ENCODE measurements around the gene PIP4K2B.

Gene PIP4K2B

GRCh38 chr17:38741921-38742410, 57.4 kb downstream of the PIP4K2B start:
- Mint-ChIP-seq H3K4me3 (no peak overlapping the region), H3K27ac (no peak overlapping the region), H3K9me3 (no peaks in the 10 kb centered on the region), H3K36me3 (no peaks in the 10 kb centered on the region), H3K4me1 (peaks cover 7% of the 10 kb centered on the region), H3K27me3 (peaks cover 11% of the 10 kb centered on the region)

- Mint-ChIP-seq H3K36me3 (no peaks in the 10 kb centered on the region), H3K4me1 (peaks cover 2% of the 10 kb centered on the region), H3K4me3 (no peak overlapping the region), H3K27ac (no peak overlapping the region), H3K9me3 (no peaks in the 10 kb centered on the region), H3K27me3 (peaks cover 8% of the 10 kb centered on the region)
Observed at GRCh38 chr17:38741461-38741860, 57.9 kb downstream of the PIP4K2B start.

- Mint-ChIP-seq H3K27me3 (peaks cover 3% of the 10 kb centered on the region), H3K4me3 (no peak overlapping the region), H3K9me3 (no peaks in the 10 kb centered on the region), H3K27ac (no peak overlapping the region), H3K36me3 (no peaks in the 10 kb centered on the region), H3K4me1 (no peaks in the 10 kb centered on the region)
Observed at GRCh38 chr17:38740806-38741205, 58.5 kb downstream of the PIP4K2B start.

GRCh38 chr17:38740044-38740443, 59.3 kb downstream of the PIP4K2B start:
- Mint-ChIP-seq H3K27ac (no peak overlapping the region), H3K36me3 (no peaks in the 10 kb centered on the region), H3K9me3 (no peaks in the 10 kb centered on the region), H3K4me1 (peaks cover 5% of the 10 kb centered on the region), H3K27me3 (peaks cover 3% of the 10 kb centered on the region), H3K4me3 (no peak overlapping the region)

GRCh38 chr17:38739305-38739704, 60.1 kb downstream of the PIP4K2B start:
- H3K27me3 Mint-ChIP-seq = peaks cover 3% of the 10 kb centered on the region
- H3K4me3 Mint-ChIP-seq = no peak overlapping the region
- no peaks in the 10 kb centered on the region for H3K36me3 Mint-ChIP-seq
- no peaks in the 10 kb centered on the region for H3K9me3 Mint-ChIP-seq
- peaks cover 12% of the 10 kb centered on the region for H3K4me1 Mint-ChIP-seq
- no peak overlapping the region for H3K27ac Mint-ChIP-seq

GRCh38 chr17:38738686-38739085, 60.7 kb downstream of the PIP4K2B start:
- Mint-ChIP-seq H3K9me3 (no peaks in the 10 kb centered on the region), H3K4me1 (peaks cover 19% of the 10 kb centered on the region), H3K36me3 (peaks cover under 1% of the 10 kb centered on the region), H3K27me3 (peaks cover 3% of the 10 kb centered on the region), H3K4me3 (no peak overlapping the region), H3K27ac (no peak overlapping the region)

GRCh38 chr17:38738007-38738662, 61.2 kb downstream of the PIP4K2B start:
- Mint-ChIP-seq H3K27me3 (peaks cover 2% of the 10 kb centered on the region), H3K27ac (no peak overlapping the region), H3K9me3 (no peaks in the 10 kb centered on the region), H3K4me3 (no peak overlapping the region), H3K4me1 (peaks cover 24% of the 10 kb centered on the region), H3K36me3 (peaks cover 1% of the 10 kb centered on the region)

GRCh38 chr17:38735161-38735997, 64.0 kb downstream of the PIP4K2B start:
- no peaks in the 10 kb centered on the region for H3K9me3 Mint-ChIP-seq
- H3K36me3 Mint-ChIP-seq = peaks cover 1% of the 10 kb centered on the region
- H3K27me3 Mint-ChIP-seq = no peaks in the 10 kb centered on the region
- no peak overlapping the region for H3K4me3 Mint-ChIP-seq
- H3K27ac Mint-ChIP-seq = peak overlapping the region; percentile 30
- peaks cover 47% of the 10 kb centered on the region for H3K4me1 Mint-ChIP-seq

GRCh38 chr17:38733982-38734973, 65.1 kb downstream of the PIP4K2B start:
- H3K36me3 Mint-ChIP-seq = peaks cover 1% of the 10 kb centered on the region
- peak overlapping the region; percentile 76 for H3K4me3 Mint-ChIP-seq
- no peaks in the 10 kb centered on the region for H3K27me3 Mint-ChIP-seq
- peak overlapping the region; percentile 80 for H3K27ac Mint-ChIP-seq
- H3K9me3 Mint-ChIP-seq = no peaks in the 10 kb centered on the region
- peaks cover 52% of the 10 kb centered on the region for H3K4me1 Mint-ChIP-seq

- Mint-ChIP-seq H3K36me3 (peaks cover 1% of the 10 kb centered on the region), H3K9me3 (no peaks in the 10 kb centered on the region), H3K4me1 (peaks cover 61% of the 10 kb centered on the region), H3K27me3 (no peaks in the 10 kb centered on the region), H3K4me3 (peak overlapping the region; percentile 45), H3K27ac (peak overlapping the region; percentile 75)
Observed at GRCh38 chr17:38733282-38733981, 65.9 kb downstream of the PIP4K2B start.

GRCh38 chr17:38732376-38733281, 66.7 kb downstream of the PIP4K2B start:
- Mint-ChIP-seq H3K4me3 (peak overlapping the region; percentile 41), H3K27ac (peak overlapping the region; percentile 81), H3K27me3 (no peaks in the 10 kb centered on the region), H3K9me3 (no peaks in the 10 kb centered on the region), H3K36me3 (peaks cover 4% of the 10 kb centered on the region), H3K4me1 (peaks cover 69% of the 10 kb centered on the region)

GRCh38 chr17:38731526-38732294, 67.6 kb downstream of the PIP4K2B start:
- Mint-ChIP-seq H3K4me1 (peaks cover 78% of the 10 kb centered on the region), H3K36me3 (peaks cover 4% of the 10 kb centered on the region), H3K4me3 (peak overlapping the region; percentile 41), H3K9me3 (no peaks in the 10 kb centered on the region), H3K27me3 (no peaks in the 10 kb centered on the region), H3K27ac (peak overlapping the region; percentile 81)

GRCh38 chr17:38730526-38731379, 68.6 kb downstream of the PIP4K2B start:
- Mint-ChIP-seq H3K4me3 (peak overlapping the region; percentile 93), H3K4me1 (peaks cover 86% of the 10 kb centered on the region), H3K27me3 (no peaks in the 10 kb centered on the region), H3K9me3 (no peaks in the 10 kb centered on the region), H3K36me3 (peaks cover 4% of the 10 kb centered on the region), H3K27ac (peak overlapping the region; percentile 93)
